Amniotic stem cell (primary cell): Measurements from ENCODE around the gene ABCA3.
"Not testable (repeated sequence)": the region's sequence is repeated elsewhere in the genome, so short reads cannot be mapped to it uniquely, and the experiment has no call there.

ENCODE experiments used
- DNase-seq: peaks from one replicate; lab custom pipeline; 2025; lab: John Stamatoyannopoulos, UW

ABCA3 gene

DNA sequence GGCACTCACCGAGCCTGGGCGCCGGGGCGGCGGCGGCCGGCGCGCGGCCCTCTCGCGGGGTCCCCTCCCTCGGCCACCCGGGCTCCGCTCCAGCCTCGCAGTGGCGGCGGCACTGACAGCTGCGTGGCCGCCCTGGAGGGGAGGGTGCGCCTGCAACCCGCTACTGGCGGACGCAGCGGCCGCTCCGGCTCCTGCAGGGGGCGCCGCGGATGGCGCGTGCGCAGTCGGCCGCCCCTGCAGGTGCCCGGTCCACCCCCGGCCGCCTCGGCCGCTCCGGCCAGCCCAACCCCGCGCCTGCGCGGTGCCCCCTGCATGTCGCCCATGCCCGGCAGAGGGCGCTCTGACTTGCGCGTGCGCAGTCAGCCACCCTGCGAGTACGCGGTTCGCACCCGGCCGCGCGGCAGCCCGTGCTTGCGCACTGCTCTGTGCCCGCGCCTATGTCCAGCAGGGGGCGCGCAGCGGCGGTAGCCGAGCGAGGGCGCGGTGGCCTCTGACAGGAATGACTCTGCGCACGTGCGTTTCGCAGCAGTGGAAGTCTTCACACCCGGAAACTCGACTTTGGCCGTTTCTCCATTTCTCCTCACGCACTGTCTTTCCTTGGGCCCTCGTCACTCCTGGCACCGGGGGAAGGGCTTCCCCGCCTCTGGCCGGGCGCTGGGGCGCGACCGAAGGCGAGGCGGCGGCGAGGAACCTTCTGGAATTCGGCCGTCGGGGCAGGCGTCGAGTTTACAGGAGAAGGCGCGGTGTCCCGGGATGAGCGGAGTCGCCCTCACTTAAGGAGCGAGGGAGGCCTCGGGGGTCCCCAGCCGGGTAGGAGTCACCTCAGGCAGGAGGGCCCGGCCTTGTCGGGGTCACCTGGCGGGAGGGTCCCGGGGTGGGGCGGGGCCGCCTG is at the start of gene ABCA3:
Gene ABCA3 (minus strand): TSS at position 165 of the 892 bp plus-strand sequence. CDS start 14,262 bp downstream, outside the sequence.
- DNase-seq = peak; percentile 85

DNA sequence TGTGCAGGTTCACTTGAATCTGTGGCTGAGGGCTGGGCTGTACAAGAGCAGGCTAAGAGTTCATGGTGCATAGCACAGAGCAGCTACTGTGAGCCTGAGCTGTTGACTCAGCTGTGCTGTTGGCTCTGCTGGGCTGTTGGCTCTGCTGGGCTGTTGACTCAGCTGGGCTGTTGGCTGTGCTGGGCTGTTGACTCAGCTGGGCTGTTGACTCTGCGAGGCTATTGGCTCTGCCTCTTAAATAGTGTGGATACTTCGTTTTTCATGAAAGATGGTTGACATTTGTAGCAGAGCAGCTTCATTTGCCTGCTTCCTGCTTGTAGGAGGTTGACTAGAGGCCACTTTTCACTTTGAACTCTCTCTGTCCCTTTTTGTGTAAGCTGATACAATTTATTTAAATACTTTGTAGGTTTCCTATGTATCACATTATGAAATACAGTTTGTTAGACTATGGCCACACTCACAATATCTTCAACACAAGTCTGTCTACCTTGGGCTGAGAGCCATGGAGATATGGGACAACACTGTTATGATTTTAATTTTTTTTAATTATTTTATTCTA is 48.4 kb upstream of the ABCA3 start:
- no peak for DNase-seq

DNA sequence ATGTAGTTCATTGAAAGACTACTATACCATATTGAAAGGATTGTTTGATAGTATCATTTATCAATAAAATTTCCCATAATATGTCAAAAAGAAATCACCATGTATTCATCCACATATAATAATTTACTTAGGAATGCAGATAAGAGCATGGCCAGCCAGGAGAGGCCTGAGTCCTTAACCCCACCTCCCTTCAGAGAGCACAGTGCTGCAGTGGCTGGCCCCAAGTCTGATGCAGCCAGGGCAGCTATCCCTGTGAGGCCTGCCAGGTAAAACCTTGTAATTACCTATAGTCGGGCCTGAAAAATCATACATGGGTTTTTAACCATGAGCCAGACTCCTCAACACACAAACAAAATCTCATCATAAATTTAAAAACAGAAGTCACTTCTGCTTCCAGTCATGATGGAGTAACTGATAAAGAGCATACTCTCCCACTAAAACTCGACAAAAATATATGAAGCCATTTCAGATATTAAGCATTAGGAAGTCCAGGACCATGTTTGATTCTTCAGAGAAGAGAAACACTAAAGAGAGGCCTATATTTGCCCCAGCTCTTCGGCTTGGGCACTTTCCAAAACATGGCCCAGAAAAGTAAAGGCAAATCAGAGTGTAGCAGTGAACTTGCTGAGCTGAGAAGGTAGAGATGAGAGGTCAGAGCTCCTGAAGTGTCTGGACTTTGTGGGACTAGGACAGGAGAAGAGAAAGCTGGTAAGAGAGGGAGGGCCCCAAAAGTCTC is 47.8 kb upstream of the ABCA3 start:
- no peak for DNase-seq

DNA sequence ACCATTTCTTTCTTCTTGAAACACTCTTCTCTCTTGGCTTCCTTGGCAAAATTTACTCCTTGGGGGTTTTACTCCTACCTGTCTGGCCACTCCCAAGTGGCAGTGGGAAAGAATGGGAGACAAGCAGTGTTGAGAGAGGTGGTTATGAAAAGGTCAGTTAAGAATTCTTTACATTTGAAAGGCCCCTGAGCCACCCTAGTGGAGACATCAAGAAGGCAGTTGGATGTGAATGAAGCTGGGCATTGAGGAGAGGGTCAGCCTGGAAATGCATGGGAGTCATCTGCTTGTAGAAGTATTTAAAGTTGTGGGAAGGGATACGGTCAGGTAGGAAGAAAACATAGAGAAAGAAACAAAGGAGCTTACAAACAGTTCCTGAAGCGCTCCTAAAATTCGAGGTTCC is 46.5 kb upstream of the ABCA3 start:
- DNase-seq = no peak

DNA sequence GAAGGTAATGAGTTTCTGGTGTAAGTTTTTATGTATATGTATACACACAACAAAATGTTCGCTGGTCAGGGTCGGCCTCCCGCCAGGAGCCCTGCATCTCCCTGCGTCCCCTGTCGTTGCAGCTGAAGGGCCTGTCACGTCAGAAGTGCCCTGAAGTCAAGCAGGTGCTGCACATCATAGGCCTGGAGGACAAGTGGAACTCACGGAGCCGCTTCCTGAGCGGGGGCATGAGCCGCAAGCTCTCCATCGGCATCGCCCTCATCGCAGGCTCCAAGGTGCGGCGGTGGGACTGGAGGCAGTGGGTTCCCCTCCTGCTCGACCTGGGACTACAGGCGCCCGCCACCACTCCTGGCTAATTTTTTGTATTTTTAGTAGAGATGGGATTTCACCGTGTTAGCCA is 45.5 kb upstream of the ABCA3 start:
- DNase-seq = not testable (repeated sequence)

DNA sequence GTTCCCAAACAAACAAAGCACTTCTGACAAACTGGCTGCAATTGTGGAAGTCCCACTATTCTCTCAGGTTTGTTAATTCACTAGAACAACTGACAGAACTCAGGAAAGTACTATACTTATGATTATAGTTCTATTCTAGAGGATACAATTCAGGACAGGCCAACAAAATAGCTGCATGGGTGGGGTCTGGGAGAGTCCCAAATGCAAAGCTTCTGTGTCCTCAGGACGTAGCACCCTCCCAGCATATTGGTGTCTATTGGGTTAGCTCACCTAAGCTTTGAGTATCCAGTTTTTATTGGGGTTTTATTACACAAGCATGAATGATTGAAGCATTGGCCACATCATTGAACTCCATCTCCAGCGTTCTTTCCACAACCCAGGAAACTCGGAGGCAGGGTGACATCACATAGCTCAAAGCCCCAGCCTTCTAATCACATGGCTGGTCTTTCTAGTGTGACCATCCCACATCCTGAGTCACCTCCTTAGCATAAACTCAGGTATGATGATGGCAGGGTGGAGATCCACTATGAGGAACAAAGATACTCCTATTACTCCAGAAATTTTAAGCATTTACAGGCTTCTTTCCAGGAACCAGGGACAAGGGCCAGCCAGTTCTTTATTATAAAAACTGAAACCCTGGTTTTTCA is 44.8 kb upstream of the ABCA3 start:
- no peak for DNase-seq

DNA sequence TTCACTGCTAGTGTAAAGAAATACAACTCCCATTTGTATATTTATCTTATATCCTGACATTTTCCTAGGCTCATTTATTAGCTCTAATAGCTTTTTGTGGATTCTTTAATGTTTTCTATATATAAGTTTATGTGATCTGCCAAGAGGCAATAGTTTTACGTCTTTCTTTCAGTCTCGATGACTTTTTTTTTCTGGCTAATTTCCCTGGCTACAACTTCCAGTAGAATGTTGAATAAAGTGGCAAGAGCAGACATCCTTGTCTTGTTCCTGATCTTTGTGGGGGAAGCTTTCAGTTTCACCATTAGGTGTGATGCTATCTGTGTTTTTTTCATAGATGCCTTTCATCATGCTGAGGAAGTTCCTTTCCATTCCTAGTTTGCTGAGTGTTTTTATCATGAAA is 43.9 kb upstream of the ABCA3 start:
- no peak for DNase-seq

DNA sequence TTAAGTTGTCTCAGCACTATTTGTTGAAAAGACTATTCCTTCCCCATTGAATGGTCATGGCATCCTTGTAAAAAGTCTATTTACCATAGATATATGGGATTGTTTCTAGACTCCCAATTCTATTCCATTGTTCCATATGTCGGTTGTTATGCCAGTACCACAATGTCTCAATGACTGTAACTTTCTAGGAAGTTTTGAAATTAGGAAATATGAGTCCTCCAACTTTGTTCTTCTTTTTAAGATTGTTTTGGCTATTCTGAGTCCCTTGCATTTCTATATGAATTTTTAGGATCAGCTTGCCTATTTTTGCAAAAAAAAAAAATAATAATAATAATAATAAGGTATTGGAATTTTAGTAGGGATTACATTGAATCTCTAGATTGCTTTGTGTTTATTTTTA is 43.0 kb upstream of the ABCA3 start:
- no peak for DNase-seq

DNA sequence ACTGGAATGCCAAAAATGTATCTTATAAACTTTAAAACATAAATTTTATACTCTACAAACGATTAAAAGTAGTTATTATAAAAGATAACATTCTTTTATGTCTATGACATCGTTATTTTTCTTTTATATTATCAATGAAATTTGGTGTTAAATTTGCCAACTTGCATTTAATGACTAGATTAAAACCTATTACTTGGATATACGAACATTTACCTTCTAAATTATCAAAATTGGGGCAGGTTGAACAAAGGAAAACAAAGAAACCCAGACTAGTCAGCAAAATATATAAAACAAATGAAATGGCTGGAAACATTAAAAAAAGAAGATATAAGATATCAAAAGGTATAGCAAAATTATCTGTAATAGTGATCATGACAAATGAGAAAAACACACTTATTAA is 34.1 kb upstream of the ABCA3 start:
- DNase-seq = no peak

DNA sequence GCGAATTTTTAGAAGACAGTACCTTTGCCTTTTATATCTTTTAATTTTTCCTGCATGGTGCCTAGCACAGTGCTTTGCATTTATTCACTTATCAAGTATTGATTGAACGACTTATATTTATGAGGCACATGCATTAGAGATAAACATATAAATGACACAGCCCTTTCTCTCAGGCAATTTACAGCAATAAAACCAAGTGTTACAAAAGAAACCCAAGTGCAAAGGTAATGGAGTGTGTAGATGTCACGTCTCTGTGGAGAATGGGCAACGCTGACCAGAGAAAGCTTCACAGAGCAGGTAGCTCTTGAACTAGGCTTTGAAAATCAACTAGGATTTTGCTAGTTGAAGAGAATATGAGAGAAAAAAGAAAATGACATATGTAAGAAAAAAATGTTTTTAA is 32.6 kb upstream of the ABCA3 start:
- no peak for DNase-seq

DNA sequence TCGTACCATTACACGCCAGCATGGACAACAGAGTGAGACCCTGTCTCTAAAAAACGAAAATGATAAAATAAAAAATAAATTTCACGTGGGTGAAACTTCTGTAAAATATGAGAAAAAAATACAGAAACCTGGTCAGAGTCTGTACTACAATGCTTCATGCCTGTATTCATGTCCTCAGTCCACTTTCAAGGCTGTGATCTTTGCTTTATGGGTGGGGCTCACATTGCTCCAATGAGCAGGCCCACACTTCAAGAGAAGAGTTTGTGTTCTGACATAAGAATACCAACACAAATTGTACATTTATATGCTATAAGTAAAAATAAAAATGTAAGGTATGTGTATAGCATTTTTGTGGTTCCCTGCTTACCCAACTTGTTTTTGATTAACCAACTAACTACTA is 32.2 kb upstream of the ABCA3 start:
- DNase-seq = no peak

DNA sequence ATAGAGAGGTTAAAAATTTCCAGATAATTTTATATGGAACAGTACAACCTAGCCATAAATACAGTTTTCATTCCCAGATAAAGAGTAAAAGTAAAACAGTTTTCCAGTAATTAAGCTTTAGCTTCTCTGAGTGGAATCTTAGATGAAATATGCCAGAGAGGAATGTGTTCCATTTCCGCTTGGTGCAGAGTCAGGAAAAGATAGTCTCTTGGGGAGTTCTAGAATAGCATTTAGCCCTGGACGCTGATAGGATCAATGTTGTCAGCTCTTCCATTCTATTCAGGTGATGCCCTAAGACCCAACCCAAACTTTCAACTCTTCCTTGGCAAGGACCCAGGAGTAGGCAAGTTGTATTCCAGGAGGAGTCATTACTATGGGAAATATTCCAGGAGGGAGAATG is 30.9 kb upstream of the ABCA3 start:
- DNase-seq = no peak

DNA sequence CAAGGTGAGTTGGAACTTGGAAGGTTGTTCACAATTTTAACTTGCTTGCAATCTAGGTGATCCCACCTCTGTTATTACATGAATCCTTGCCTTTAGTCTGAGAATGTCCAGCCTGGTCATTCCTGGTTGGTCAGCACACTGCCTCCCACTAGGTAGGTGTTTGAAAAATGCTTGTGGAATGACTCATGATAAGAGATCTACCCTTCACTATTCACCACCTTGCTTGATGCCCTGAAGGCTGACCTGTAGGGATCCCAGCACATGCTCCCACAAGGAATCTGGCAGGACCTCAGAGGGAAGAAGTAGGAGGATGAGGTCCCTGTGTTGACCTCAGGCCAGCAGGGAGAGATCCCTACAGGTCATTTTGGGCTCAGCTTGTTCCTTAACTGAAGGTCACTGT is 30.2 kb upstream of the ABCA3 start:
- no peak for DNase-seq

DNA sequence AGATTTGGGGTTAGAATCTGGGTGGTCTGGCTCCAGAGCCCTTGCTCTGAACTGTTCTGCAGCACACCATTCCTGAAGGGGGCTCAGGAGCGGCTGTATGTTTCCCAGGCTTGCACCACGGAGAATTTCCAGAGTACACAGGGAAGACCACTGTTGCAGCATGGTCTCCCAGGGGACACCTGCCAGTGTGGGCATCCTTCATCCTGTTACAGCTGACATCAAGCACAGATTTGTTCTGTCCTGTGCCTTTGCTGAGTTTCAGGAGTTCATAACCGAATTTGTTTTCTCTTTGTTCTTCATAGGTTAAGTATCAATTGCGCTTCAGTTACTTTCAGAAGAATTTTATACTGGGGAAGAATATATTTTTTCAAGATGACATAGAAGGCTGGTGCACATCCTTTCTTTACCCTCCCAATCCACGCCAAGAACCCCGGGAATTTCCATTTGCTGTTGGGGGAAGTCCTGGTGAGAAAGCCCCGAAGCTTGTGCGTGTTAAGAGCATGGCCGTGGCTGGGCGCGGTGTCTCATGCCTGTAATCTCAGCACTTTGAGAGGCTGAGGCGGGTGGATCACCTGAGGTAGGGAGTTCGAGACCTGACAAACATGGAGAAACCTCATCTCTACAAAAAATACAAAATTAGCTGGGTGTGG is 26.3 kb upstream of the ABCA3 start:
- DNase-seq = no peak

DNA sequence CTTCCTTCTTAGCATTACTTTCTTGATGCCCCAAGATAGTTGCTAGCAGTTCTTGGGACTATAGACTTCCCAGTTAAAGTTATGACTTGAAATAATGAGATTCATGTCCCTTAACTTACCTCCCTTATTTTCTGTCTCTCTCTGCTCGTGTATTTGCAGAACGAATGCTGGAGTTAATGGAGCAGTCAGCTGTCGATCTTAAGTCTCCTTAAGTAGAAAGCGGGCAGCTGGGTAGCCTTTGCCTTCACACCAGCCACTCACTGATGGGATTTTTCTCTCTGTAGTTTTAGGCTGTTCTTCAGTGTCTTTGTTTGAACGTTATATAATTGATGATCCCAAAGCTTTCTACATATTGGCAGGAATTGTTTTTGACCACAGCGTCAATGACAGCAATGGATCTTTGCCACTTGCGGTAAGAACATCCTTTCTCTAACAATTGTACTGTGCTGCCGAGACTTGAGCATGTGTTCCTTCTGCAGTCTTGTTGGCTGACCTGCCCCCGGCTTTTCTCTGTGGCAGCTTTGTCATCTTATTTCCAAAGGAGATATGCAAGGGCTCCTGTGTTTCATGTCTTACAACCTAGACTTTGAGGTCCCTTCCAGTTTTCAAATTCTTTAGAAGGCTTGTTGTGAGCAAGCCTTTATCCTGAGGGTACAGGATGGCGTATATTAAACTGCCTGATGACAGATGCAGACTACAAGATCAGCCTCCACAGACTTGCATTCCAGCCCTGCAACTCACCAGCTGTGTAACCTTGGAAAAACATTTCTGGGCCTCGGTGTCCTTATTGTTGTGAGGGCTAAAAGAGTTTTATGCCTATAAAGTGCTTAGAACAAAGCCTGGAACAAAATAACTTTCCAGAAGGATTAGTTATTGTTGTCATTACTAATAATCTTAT is 25.1 kb upstream of the ABCA3 start:
- DNase-seq = peak; percentile 59

DNA sequence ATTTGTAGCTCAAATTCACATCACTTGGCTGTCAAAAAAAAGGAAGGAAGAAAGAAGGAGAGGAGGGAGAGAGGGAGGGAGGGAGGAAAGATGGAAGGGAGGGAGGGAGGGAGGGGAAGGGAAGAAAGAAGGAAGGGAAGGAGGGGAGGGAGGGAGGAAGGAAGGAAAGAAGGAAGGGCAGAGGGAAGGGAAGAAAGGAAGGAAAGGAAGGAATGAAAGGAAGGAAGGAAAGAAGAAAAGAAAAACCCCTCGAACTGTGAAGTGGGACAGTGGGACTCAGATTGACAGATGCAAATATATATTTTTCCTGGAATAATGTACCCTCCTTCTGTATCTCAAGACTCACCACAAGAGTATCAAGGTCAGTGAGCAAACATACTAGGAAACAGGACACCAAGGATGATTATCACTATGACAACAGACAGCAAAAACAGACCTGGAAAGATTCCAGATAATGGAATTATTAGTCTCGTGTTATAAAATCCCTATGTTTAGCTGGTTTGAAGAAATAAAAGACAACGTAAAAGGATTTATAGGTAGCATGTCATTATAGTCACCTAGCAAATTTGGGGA is 24.2 kb upstream of the ABCA3 start:
- no peak for DNase-seq

DNA sequence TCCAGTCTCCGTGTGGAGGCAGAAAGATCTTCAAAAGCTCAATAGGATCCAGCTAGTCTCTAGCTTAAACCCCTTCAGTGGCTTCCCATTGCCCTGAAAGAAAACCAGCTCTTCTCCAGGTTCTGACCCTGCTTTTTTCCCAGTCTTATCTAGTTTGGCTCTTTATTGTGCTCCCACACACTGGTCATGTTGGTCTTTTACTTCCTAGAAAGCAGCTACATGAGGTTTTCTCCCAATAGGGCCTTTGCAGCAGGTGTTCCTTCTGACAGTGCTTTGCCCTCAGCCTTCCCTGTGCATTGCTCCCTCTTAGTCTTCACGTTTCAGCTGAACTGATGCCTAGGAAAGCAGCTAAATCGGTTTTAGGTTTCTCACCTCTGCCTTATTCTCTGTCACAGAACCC is 21.7 kb upstream of the ABCA3 start:
- no peak for DNase-seq

DNA sequence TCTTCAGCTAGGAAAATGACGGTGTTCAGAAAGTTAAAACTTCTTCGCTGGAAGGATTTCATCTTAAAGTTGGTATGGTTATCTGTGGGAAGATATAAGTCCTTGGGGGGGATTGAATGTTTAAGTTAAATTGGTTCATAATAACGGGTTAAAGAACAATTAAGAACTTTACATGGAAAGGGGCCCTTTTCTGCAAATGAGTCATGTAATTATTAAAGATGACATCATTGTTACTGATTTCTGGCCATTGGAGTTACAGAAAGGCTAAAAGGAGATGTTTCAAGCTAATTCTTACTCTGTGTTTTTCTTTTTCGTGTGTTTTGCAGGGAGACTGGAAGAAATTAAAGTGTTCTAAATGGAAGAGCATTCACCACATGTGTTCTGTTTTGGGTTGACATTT is 20.6 kb upstream of the ABCA3 start:
- no peak for DNase-seq

DNA sequence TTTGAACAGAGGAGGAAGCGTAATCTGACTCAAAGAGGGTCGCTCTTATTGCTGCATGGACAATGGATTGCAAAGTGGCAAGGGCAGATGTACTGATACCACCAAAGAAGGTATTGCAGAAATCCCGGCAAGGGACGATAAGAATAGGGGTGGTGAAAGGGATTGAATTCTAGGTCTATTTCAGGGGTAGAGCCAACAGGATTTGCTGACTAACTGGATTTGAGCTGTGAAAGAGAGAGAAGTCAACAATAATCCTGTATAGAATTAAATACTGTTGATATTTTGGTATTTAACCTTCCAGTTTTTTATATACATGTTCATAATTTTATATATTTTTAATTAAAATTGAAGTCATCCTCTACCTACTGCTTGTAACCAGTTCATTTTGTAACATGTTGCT is 19.4 kb upstream of the ABCA3 start:
- no peak for DNase-seq

DNA sequence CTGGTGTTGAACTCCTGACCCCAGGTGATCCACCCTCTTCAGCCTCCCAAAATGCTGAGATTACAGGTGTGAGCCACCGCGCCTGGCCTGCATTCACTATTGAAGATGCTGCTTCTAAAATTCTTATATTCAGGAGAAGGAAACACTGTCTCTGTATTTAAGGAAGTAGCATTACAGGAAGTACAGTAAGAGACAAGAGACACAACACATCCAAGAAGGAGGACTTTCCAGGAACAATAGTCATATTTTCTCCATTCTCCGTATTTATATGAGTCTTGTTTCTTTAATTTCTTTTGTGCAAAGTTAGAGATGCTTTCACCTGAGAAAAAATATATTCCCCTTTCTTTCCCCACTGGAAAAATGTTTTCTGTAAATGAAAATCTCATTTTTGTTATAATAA is 18.3 kb upstream of the ABCA3 start:
- DNase-seq = no peak

DNA sequence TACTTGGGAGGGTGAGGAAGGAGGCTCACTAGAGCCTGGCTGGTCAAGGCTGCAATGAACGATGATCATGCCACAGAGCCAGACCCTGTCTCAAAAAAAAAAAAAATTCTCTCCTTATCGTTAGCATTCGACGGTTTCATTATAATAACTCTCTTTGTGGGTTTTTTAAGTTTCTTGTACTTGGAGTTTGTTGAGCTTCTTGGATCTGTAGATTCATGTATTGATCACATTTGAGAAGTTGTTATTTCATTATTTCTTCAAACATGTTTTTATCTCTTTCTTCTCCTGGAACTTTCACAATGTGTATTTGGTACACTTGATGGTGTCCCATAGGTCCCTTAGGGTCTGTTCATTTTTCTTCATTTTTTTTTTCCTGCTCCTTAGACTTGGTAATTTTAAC is 16.8 kb upstream of the ABCA3 start:
- DNase-seq = no peak
